OCI-M1 (cell line): ENCODE data around the gene GART.
"Not testable (repeated sequence)": the region's sequence is repeated elsewhere in the genome, so short reads cannot be mapped to it uniquely, and the experiment has no call there.

Experiments
- DNase-seq: peaks from one replicate; lab custom pipeline; 2025; lab: John Stamatoyannopoulos, UW

GART gene

DNA sequence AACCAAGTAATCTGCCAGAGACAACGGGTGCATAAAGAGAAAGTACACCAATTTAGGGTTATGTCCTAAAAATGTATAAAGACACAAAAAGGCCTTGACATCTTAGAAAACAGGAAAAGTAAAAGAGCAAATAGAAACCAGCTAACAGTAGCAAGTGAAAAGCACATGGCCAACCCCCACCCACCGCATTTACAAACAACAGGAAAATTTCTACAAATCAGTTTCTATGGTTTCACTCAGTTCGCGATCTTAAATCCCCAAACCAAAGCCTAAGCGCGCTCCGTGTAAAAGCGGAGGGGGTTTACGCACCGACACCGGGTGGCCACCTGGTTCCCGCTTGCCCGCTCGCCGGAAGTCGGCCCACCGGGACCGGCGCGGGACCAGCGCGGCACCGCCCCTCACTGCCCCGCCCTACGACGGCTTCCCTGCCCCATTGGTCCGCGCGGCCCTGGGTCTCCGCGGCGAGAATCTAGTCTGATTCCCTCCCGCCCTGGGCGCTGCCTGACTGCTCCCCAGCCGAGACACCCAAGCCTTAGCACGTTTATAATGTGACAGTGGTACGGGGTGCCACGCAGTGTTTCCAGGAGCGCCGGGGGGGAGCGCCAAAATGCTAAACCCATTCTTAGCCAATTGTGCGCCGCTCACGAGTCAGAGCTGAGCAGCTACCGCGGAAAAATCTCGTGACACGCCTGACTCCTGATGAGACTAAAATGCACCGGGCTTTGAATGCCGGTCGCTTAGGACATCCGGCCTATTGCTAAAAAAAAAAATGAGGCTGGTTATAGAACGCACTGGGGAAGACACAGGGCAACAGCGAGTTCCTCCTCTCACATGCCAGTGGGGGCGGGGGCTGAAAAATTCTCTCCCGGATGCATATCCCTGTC is at the start of gene GART:
Gene GART (minus strand): TSS at position 362 of the 884 bp plus-strand sequence. CDS start 2,802 bp downstream, outside the sequence.
- DNase-seq = peak; percentile 92

DNA sequence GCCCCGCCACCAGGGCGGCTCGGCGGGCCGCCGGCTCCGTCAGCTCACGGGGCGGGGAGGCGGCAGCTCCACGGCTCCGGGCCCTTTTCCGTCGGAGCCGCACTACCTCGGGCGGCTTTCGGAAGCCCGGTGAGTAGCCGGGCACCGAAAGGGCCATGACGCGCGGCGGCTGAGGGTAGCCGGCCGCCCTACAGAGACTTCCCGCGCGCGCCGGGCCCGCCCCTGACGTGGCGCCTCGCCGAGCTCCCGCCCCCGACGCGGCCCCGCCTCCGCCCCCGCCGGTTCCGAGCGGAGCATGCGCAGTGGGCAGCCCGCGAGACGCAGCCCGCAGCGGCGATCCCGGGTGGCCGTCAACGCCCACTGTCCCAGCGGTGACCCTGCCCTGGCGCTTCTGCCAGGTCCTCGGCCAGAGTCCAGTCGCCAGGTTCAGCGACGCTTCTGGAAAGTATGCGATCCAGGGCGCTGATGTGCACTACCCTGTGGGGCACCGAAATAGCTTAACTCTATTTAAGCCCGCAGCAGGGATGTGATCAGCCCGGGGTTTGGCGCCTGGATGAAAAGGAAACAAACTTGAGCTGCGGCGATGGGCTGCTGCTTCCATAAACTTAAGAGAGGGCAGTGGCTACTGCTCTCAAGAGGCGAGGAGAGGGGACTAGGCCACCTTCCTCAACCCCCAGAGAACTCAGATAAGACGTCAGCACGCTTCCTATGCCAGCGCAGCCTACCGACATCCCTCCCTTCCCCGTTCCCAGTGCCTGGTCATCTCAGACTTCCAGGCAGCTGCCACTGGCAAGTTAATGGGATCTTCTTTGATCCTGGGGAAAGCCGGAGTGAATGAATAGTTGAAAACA is 46.8 kb upstream of the GART start, which contains the start of gene DONSON:
Gene DONSON (minus strand): TSS at position 200 of the 851 bp plus-strand sequence. CDS start 43 bp downstream, at position 157.
- peak; percentile 96 for DNase-seq

DNA sequence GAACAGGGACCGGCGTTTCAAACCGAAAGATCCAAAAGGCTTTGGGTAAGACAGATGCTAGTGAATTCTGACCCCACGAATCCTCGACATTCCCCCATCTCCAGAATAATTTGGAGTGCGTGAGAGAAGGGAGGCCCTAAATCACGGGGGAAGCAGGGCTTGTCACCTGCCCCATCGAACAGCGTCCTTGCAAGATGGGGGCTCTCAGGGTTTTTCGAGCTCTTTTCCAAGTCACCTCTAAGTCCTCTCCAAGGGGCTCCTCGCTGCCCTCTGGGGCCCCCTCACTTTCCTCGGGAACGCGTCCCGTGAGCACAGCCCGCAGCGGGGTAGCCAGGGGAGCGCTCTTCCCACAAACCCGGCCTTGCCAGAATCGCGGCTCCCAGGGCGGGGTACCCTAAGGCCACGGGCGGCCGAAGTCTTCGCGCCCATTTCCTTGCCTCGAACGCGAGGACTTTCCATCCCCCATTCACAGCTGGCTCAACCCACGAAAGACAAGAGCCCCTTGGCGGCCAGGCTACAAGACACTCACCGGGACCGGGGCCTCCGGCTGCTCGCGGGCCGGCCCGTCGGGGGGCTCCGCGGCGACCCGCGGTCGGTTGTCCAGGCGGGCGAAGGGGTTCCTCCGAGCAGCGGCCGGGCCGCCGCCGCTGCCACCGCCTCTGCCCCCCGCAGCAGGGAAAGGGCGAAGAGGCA is 46.0 kb upstream of the GART start:
- DNase-seq = peak; percentile 73

DNA sequence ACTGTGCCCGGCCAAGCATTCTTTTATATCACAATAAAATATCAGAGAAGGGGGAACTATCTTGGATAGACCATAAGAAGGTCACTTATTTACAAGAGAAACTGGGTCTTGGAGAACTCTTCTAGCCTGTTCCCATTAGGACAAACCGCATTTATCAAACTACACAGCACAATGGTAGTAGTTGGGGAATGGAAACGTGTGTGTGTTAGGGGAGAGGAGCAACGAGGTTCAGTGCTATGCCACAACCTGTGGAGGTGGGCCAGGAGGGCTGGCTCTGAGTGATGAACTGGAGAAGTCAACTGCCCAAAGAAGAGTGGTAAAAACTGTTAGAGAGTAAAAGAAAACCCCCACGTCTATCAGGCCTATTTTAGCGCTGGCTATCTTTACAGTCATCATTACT is 45.0 kb upstream of the GART start:
- no peak for DNase-seq

GRCh38 chr21:33584455-33584854 is 42.5 kb upstream of the GART start:
- DNase-seq = peak; percentile 27

- DNase-seq = peak; percentile 36
Measured at GRCh38 chr21:33578959-33579542, 37.1 kb upstream of the GART start.

- DNase-seq = no peak
Measured at GRCh38 chr21:33578214-33578613, 36.3 kb upstream of the GART start.

GRCh38 chr21:33576741-33577141 is 34.8 kb upstream of the GART start:
- DNase-seq = not testable (repeated sequence)

DNA sequence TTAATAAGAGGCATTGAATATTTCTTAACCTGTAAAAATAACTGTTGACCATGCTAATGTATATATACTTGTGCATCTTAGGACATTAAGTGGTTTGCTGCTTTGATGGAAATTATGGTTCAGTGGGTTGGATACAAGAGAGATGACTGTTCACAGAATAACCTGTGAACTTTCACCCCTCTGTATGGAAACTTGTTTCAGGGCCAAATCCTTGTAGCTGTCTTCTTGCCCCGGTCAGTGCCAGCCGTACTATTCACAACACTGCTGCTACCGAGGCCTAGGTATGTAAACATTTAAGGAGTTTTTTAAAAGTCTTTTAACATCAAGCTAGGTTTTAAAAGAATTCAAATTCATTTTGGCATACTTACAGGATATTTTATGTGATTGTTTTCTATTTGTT is 30.4 kb upstream of the GART start:
- no peak for DNase-seq

GRCh38 chr21:33569991-33570390 is 28.1 kb upstream of the GART start:
- no peak for DNase-seq

GRCh38 chr21:33568448-33568847 is 26.5 kb upstream of the GART start:
- no peak for DNase-seq

DNA sequence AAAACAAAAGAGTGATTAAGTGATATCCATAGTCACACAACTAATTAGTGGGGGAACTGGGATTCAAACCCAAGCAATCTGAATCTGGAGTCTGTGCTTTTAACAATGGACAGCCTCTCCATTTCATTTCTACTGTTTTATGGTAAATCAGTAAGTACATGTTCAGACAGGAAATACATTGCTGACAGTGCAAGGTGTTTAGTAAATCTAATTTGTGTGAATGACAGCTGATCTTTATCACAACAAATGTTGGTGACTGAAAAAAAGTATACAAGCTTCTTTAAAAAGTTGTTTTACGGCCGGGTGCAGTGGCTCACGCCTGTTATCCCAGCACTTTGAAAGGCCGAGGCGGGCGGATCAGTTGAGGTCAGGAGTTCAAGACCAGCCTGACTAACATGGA is 26.0 kb upstream of the GART start:
- DNase-seq = no peak

DNA sequence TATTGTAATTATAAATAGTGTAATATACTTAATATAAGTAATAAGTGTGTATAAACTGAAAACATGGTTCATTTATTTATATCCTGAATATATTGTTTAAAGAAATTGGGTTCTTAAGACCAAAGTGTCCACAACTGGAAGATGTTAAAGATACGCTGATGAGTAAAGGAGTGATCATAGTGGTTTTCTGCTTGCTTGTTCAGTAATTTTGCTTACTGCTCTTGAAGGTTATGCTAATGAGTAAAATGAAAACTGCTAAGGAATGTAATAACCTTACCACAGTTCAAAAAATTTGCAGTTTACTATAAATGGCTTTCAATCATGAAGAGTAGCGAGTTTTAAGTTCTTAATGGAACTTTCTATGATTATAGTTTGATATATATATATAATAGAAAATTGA is 24.6 kb upstream of the GART start:
- no peak for DNase-seq

GRCh38 chr21:33562389-33562788 is 20.5 kb upstream of the GART start:
- no peak for DNase-seq

DNA sequence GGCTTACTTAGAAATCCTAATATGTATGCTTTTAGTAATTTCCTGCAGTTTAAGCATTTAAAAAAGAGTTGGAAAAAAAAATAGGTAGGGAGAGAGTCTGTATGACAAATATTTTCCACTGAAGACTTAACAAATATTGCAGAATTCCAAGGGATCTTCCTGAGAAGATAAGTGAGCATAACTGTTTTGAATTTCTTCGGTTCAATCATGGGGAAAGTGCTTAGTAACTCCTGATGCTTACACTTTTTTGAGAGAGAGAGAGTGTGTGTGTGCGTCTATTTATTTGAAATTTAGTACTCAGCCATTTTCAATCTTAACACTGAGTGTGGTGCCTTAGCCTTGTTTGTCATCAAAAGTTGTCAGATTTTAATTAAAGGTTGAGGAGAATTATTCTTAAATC is 19.5 kb upstream of the GART start:
- no peak for DNase-seq

GRCh38 chr21:33560965-33561364 is 19.0 kb upstream of the GART start:
- DNase-seq = no peak

DNA sequence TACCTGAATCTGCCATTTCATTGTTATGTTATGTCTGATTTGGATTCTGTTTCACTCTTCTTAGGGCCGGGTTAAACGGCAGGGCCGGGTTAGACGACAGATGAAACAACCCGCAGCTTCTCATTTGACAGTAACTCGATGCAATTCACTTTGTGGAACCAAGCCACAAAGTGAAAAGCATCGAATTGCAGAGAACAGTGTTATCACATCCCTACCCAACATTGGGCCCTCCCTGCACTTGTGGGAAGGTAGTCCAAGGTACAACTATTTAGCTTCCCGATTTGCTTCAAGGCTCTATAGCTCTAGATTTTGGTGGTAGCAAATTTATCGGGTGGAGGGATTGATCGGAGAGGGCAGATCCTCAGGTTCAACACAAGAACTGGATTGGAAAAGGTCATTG is 17.9 kb upstream of the GART start:
- no peak for DNase-seq

- no peak for DNase-seq
Measured at GRCh38 chr21:33558777-33559421, 17.0 kb upstream of the GART start.

- no peak for DNase-seq
Measured at GRCh38 chr21:33557447-33557846, 15.5 kb upstream of the GART start.

DNA sequence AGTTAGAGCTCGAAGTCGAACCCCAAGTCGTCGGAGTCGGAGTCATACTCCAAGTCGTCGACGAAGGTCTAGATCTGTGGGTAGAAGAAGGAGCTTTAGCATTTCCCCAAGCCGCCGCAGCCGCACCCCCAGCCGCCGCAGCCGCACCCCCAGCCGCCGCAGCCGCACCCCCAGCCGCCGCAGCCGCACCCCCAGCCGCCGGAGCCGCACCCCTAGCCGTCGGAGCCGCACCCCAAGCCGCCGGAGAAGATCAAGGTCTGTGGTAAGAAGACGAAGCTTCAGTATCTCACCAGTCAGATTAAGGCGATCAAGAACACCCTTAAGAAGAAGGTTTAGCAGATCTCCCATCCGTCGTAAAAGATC is 13.0 kb upstream of the GART start:
- DNase-seq = no peak

GRCh38 chr21:33554236-33554981 is 12.5 kb upstream of the GART start:
- DNase-seq = no peak
